ENCODE data around the gene XPNPEP3.

DNA sequence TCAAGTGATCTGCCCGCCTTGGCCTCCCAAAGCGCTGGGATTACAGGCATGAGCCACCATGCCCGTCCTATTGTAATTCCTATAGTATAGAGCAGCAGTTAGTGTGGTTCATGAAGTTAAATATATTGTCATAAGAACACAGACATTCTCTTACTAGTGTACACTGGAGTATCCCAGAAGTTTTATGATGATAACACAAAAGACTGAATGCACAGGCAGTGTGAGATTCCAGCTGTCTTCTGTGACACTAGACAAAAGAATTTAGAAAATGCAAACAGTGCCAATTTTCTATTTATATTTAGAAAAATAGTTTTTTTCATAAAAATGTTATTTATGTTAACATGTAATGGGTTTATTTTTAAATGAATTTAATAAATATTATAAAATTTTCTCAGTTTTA, 54.8 kb downstream of the XPNPEP3 start:
- TF ChIP-seq CTCF (IDR thresholded peaks at IDR 0.05) (no peak), POLR2A (IDR thresholded peaks at IDR 0.05) (no peak)
